H9 (cell line): Measurements from ENCODE around the gene ERC2. TPM values are rescaled to one million over a fixed set of nuclear protein-coding genes. Genes with fewer than 3 reads are reported as not detected.

Source experiments
- DNase-seq: peaks from one replicate; pipeline ENCODE4 v3.0.0-alpha.2; 2017
- H2AFZ ChIP-seq: one replicate; pipeline ENCODE4 v1.6.1; 2013; ENCODE audit warnings: mild to moderate bottlenecking, low read length, control low read depth, moderate library complexity
- H2AK5ac ChIP-seq: 2 replicates; pipeline ENCODE4 v1.6.1; 2013; ENCODE audit warnings: low read length, control low read depth, mixed read lengths; ENCODE audit not compliant: insufficient read length
- H2BK120ac ChIP-seq: one replicate; pipeline ENCODE4 v1.6.1; 2013; ENCODE audit warnings: low read depth, mild to moderate bottlenecking, low read length, control low read depth, inconsistent platforms; ENCODE audit not compliant: poor library complexity, severe bottlenecking
- H2BK12ac ChIP-seq: 2 replicates; pipeline ENCODE4 v1.6.1; 2013; ENCODE audit warnings: low read length, control low read depth, mixed read lengths, low read depth; ENCODE audit not compliant: insufficient read length
- H2BK15ac ChIP-seq: 2 replicates; pipeline ENCODE4 v1.6.1; 2013; ENCODE audit warnings: low read depth, low read length, control low read depth
- H2BK20ac ChIP-seq: one replicate; pipeline ENCODE4 v1.6.1; 2013; ENCODE audit warnings: low read depth, mild to moderate bottlenecking, low read length, control low read depth, inconsistent platforms; ENCODE audit not compliant: poor library complexity, severe bottlenecking
- H2BK5ac ChIP-seq: 2 replicates; pipeline ENCODE4 v1.6.1; 2013; ENCODE audit warnings: low read length, control low read depth, mixed read lengths; ENCODE audit not compliant: insufficient read length
- H3K14ac ChIP-seq: 2 replicates; pipeline ENCODE4 v1.6.1; 2013; ENCODE audit warnings: low read length, control low read depth; ENCODE audit not compliant: insufficient read depth
- H3K18ac ChIP-seq: 2 replicates; pipeline ENCODE4 v1.6.1; 2013; ENCODE audit warnings: low read depth, mild to moderate bottlenecking, mixed read lengths, low read length, control low read depth; ENCODE audit not compliant: insufficient read length
- H3K23ac ChIP-seq: 2 replicates; pipeline ENCODE4 v1.6.1; 2013; ENCODE audit warnings: low read length, control low read depth, mixed read lengths, low read depth; ENCODE audit not compliant: insufficient read length
- H3K23me2 ChIP-seq: 2 replicates; pipeline ENCODE4 v1.6.1; 2013; ENCODE audit warnings: low read depth, mild to moderate bottlenecking, mixed read lengths, low read length, control low read depth; ENCODE audit not compliant: insufficient read length, poor library complexity, severe bottlenecking
- H3K27ac ChIP-seq: 2 replicates; pipeline ENCODE4 v1.5.1; 2013; ENCODE audit warnings: low read length, control low read depth, mixed read lengths, low read depth; ENCODE audit not compliant: insufficient read length
- H3K27me3 ChIP-seq: 2 replicates; pipeline ENCODE4 v1.6.1; 2013; ENCODE audit warnings: low read length, control low read depth, inconsistent platforms; ENCODE audit not compliant: insufficient read depth
- H3K4ac ChIP-seq: 2 replicates; pipeline ENCODE4 v1.6.1; 2013; ENCODE audit warnings: low read depth, mild to moderate bottlenecking, control low read depth, inconsistent platforms, low read length, moderate library complexity
- H3K4me1 ChIP-seq: 2 replicates; pipeline ENCODE4 v1.6.1; 2013; ENCODE audit warnings: low read length, control low read depth, inconsistent platforms; ENCODE audit not compliant: insufficient read depth
- H3K4me2 ChIP-seq: 2 replicates; pipeline ENCODE4 v1.6.1; 2013; ENCODE audit warnings: low read length, control low read depth, mixed read lengths; ENCODE audit not compliant: insufficient read length, insufficient read depth
- H3K56ac ChIP-seq: 2 replicates; pipeline ENCODE4 v1.6.1; 2013; ENCODE audit warnings: low read depth, mild to moderate bottlenecking, mixed read lengths, low read length, control low read depth; ENCODE audit not compliant: insufficient read length
- H3K79me1 ChIP-seq: 2 replicates; pipeline ENCODE4 v1.6.1; 2013; ENCODE audit warnings: low read depth, mild to moderate bottlenecking, moderate library complexity, low read length, control low read depth, inconsistent platforms; ENCODE audit not compliant: insufficient read depth, poor library complexity, severe bottlenecking
- H3K79me2 ChIP-seq: 2 replicates; pipeline ENCODE4 v1.6.1; 2013; ENCODE audit warnings: low read length, control low read depth, inconsistent platforms; ENCODE audit not compliant: insufficient read depth
- H3K9ac ChIP-seq: 2 replicates; pipeline ENCODE4 v1.6.1; 2013; ENCODE audit warnings: low read length, control low read depth, mixed read lengths; ENCODE audit not compliant: insufficient read length; ENCODE audit errors: extremely low read depth
- H3K9me3 ChIP-seq: one replicate; pipeline ENCODE4 v1.6.1; 2013; ENCODE audit warnings: low read depth, low read length, inconsistent platforms; ENCODE audit not compliant: control insufficient read depth
- H3T11ph ChIP-seq: one replicate; pipeline ENCODE4 v1.6.1; 2013; ENCODE audit warnings: mild to moderate bottlenecking, low read length, control low read depth, inconsistent platforms
- H4K20me1 ChIP-seq: one replicate; pipeline ENCODE4 v1.6.1; 2013; ENCODE audit not compliant: control insufficient read depth, insufficient read length, insufficient read depth
- H4K5ac ChIP-seq: 2 replicates; pipeline ENCODE4 v1.6.1; 2013; ENCODE audit warnings: low read depth, mild to moderate bottlenecking, mixed read lengths, low read length, control low read depth; ENCODE audit not compliant: insufficient read length
- H4K8ac ChIP-seq: replicated peaks from 2 replicates; pipeline ENCODE4 v1.6.1; 2013; ENCODE audit warnings: low read length, control low read depth, mixed read lengths, low read depth; ENCODE audit not compliant: insufficient read length
- H4K91ac ChIP-seq: 2 replicates; pipeline ENCODE4 v1.6.1; 2013; ENCODE audit warnings: low read depth, mild to moderate bottlenecking, moderate library complexity, mixed read lengths, low read length, control low read depth; ENCODE audit not compliant: insufficient read length
- H3K27ac Mint-ChIP-seq, 3 experiments: 2 replicates in 2 of 3; 3 replicates in 1 of 3; pipeline ENCODE4 v1.8.0; 2020 to 2021; ENCODE audit warnings: mixed read lengths in 3 of 3, mild to moderate bottlenecking in 1 of 3, moderate library complexity in 1 of 3
- H3K27me3 Mint-ChIP-seq: 2 replicates; pipeline ENCODE4 v1.8.0; 2021; ENCODE audit warnings: low read depth, mild to moderate bottlenecking, moderate library complexity, mixed read lengths
- H3K36me3 Mint-ChIP-seq, 3 experiments: 2 replicates in 2 of 3; 3 replicates in 1 of 3; pipeline ENCODE4 v1.8.0; 2020 to 2021; ENCODE audit warnings: low read depth in 3 of 3, mixed read lengths in 3 of 3; ENCODE audit not compliant: insufficient read depth in 1 of 3
- H3K4me1 Mint-ChIP-seq, 2 experiments: 2 replicates each; pipeline ENCODE4 v1.8.0; 2020; ENCODE audit warnings: mixed read lengths in 2 of 2
- H3K4me3 Mint-ChIP-seq, 2 experiments: 2 replicates in 1 of 2; 3 replicates in 1 of 2; pipeline ENCODE4 v1.8.0; 2020 to 2021; ENCODE audit warnings: mild to moderate bottlenecking in 2 of 2, mixed read lengths in 2 of 2, moderate library complexity in 1 of 2
- H3K9me3 Mint-ChIP-seq, 2 experiments: 2 replicates in 1 of 2; 3 replicates in 1 of 2; pipeline ENCODE4 v1.8.0; 2020; ENCODE audit warnings: mild to moderate bottlenecking in 2 of 2, mixed read lengths in 2 of 2, moderate library complexity in 1 of 2
- CTCF ChIP-seq: fragments of 200-600 bp; sonication (generic); conservative IDR thresholded peaks from 3 replicates; pipeline ENCODE4 v1.8.0; 2021; ENCODE audit warnings: antibody characterized with exemption, mild to moderate bottlenecking
- WGBS: extraction: QIAGEN DNeasy Blood & Tissue Kit; methylation state at CpG from one replicate; pipeline ENCODE4 v1.1.7; 2013; ENCODE audit warnings: missing lambda C conversion rate, low lambda C conversion rate, mixed read lengths; ENCODE audit not compliant: insufficient read length; ENCODE audit errors: extremely low coverage; 5-methylcytosine and 5-hydroxymethylcytosine counted together
- total RNA-seq: library from RNA; stranded (reverse); gene quantifications from 2 replicates; pipeline ENCODE4 v1.2.1, GENCODE V29; 2021

Gene ERC2
- total RNA-seq, 1 experiment from 2014 or later, result 15.4 TPM

GRCh38 chr3:55576621-55577388 is 891.5 kb downstream of the ERC2 start:
- H2AFZ ChIP-seq, result no peak overlapping the region
- no CpG with 5 or more reads among the region's 17 CpGs for WGBS
- H3K4ac ChIP-seq, result no peak overlapping the region
- no peak overlapping the region for H2BK15ac ChIP-seq
- H3K27ac ChIP-seq, result no peak overlapping the region
- H3K27me3 ChIP-seq, result no peaks in the 10 kb centered on the region
- Mint-ChIP-seq H3K27me3 (peaks cover 2% of the 10 kb centered on the region; the same call in 1 of the 2 replicates), H3K9me3 (peaks cover 3% of the 10 kb centered on the region in 2 experiments; a peak in 3 of 5 replicates), H3K27ac (peak overlapping the region; percentile 4 to 91 (median 34); a peak in 5 of 7 replicates), H3K4me1 (peaks cover 14 to 23% of the 10 kb centered on the region in 2 experiments), H3K36me3 (peaks cover 0 to 3% (median 2%) of the 10 kb centered on the region in 3 experiments; a peak in 3 of 7 replicates), H3K4me3 (no peak overlapping the region)
- no peak overlapping the region for H2BK12ac ChIP-seq
- no peak overlapping the region for H2BK5ac ChIP-seq
- no peaks in the 10 kb centered on the region for H3K79me2 ChIP-seq
- no peak overlapping the region for H3K14ac ChIP-seq
- H2BK120ac ChIP-seq, result no peak overlapping the region
- H3K23me2 ChIP-seq, result no peaks in the 10 kb centered on the region
- H2AK5ac ChIP-seq, result no peak overlapping the region
- H3K4me1 ChIP-seq, result no peaks in the 10 kb centered on the region; the same call in 1 of the 2 replicates
- H4K20me1 ChIP-seq, result no peaks in the 10 kb centered on the region
- TF ChIP-seq CTCF, result no peak
- H4K5ac ChIP-seq, result no peak overlapping the region
- no peak overlapping the region for H3K4me2 ChIP-seq
- H3K56ac ChIP-seq, result no peak overlapping the region
- no peaks in the 10 kb centered on the region for H3K79me1 ChIP-seq
- no peak overlapping the region for H3T11ph ChIP-seq
- no peak for DNase-seq
- H3K18ac ChIP-seq, result no peak overlapping the region
- H3K23ac ChIP-seq, result no peak overlapping the region
- H4K8ac ChIP-seq, result no peak overlapping the region
- H2BK20ac ChIP-seq, result no peak overlapping the region
- no peak overlapping the region for H4K91ac ChIP-seq
- H3K9ac ChIP-seq, result no peak overlapping the region
- no peaks in the 10 kb centered on the region for H3K9me3 ChIP-seq
